GM18498 (cell line): ENCODE data around the gene KDM5A.
"Not testable (repeated sequence)": the region's sequence is repeated elsewhere in the genome, so short reads cannot be mapped to it uniquely, and the experiment has no call there.

Experiments used
- ATAC-seq: cut with Tn5 transposase; IDR thresholded peaks from one replicate; pipeline ENCODE4 v1.9.1; 2021; ENCODE audit warnings: mild to moderate bottlenecking, moderate library complexity; ENCODE audit not compliant: unreplicated experiment

The KDM5A gene

GRCh38 chr12:389142-390096 is at the start of gene KDM5A:
KDM5A (minus strand) TSS chr12:389320; CDS start chr12:389091, 229 bp downstream.
- ATAC-seq = peak; percentile 90

DNA sequence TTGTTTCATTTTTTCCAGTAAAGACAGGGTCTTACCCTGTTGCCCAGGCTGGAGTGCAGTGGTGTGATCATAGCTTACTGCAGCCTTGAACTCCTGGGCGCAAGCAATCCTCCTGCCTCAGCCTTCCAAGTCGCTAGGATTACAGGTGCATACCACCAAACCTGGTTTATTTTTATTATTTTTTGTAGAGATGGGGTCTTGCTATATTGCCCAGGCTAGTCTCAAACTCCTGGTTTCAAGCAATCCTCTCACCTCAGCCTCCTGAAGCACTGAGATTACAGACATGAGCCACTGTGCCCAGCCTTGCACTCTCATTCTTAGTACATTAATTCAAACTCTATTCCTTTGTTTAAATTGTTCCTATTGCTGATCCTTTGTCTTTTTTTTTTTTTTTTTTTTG is 46.6 kb upstream of the KDM5A start:
- not testable (repeated sequence) for ATAC-seq

DNA sequence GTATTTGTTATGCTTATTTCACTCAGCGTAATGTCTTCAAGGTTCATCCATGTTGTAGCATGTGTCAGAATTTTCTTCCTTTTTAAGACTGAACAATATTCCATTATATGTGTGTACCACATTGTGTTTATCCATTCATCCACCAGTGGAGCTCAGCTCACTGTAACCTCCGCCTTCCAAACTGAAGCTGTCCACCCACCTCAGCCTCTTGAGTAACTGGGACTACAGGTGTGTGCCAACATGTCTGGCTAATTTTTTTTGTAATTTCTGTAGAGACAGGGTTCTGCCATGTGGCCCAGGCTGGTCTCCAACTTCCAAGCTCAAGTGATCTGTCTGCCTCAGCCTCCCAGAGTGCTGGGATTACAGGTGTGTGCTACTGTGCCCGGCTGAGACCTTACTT is 33.4 kb upstream of the KDM5A start:
- ATAC-seq = no peak

DNA sequence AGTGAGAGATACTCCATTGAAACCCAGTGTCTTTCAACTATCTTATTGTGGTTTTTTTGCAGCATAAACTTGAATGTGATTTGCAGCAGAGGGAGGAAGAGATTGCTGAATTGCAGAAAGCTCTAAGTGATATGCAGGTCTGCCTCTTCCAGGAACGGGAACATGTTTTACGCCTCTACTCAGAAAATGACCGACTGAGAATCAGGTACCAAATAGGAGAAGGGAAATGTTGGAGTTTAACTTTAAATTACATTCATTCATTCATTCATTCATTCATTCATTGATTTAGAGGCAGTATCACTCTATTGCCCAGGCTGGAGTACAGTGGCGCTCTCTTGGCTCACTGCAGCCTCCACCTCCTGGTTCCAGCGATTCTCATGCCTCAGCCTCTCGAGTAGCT is 29.3 kb upstream of the KDM5A start:
- no peak for ATAC-seq

DNA sequence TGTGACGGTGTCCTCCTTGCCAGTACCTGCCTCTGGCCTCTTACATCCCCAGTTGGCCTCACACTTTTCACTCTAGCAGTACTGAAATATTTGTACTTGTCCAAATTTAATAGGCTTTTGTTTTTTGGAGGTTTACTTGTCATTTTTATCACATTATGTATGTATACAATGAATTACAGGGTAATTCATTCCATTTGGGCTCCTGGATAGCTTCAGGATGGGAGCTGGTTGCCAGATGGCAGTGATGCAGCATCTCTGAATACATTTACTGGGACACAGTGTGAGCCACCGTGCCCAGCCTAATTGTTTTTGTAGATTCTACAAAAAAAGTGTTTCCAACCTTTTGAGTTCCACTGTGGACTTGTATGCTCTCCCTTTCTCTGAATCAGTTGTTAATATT is 25.7 kb upstream of the KDM5A start:
- no peak for ATAC-seq

DNA sequence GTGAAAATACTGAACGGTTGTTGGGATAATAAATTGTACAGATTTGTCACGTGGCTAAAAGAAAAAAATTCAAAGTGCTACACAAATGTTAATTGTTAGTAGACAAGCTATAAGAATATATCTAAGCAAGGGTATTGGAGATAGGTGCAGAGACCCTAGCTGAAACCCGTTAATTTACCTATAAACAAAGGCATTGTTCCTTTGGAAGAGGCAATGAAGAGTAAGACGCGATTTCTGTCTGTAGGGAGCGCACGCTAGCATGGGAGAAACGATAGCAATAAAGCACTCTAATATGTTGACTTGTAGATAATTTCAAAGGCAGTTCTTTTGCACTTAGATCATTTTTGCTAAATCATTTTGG is 12.9 kb upstream of the KDM5A start:
- no peak for ATAC-seq

- ATAC-seq = peak; percentile 99
Observed at GRCh38 chr12:401235-402028, 12.3 kb upstream of the KDM5A start, which contains the start of gene CCDC77. CCDC77 (plus strand) TSS chr12:401644; CDS start chr12:409384, 7,740 bp downstream.

DNA sequence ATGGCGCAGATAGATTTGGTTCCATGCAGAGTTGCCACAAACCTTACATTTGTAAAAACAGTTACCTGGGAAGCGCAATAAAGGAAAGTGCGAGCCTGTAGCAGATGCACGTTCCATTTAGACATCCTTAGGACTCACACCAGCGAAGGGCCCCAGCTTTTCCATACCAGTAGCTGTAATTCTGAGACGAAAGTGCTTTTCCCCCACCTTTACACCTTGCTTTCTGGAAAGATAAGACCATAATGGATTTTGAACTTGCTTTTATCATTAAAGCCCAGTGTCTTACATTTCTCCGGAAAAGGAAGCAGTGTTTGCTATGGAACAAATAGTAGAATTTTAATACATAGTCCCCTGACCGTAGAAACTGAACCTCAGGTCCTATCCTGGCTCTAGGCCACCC is 11.7 kb upstream of the KDM5A start:
- ATAC-seq = no peak

- peak; percentile 37 for ATAC-seq
Observed at GRCh38 chr12:388541-389141, 479 bp downstream of the KDM5A start.

DNA sequence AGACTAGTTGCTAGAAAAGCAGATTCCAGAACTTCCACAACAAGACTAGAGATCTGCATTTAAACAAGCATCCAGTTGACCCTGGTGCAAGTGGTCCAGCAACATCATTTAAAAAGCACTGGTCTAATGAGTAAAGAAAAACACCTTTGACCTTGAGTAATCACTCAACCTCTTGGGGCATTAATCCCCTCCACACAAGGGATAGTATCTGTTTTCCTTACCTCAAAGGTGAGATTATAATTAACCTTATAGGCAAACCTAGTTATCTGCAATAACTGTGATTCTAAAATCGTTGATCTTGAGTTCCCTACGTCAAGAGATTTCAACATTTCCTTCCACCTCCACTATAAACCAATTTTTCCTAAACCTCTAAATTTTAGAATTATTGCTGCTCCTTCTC is 1.1 kb downstream of the KDM5A start:
- ATAC-seq = no peak

DNA sequence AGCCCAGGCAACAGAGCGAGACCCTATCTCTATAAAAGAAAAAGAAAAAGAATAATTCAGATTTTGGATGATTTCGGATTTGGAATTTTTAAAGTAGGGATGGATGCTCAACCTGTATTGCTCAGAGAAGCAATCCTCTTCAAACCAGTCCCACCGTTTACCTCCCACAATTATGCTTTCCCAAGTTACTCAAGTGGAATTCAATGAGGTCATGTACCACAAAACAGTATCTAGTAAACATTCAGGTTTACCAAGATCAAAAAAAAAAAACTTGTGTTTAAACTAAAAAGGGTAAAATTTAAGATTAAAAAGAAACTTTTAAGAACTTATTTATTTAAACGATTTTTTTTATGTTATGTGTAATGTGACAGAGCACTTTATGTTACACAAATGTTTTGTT is 2.5 kb downstream of the KDM5A start:
- no peak for ATAC-seq

GRCh38 chr12:370739-371485 is 18.2 kb downstream of the KDM5A start:
- ATAC-seq = not testable (repeated sequence)

DNA sequence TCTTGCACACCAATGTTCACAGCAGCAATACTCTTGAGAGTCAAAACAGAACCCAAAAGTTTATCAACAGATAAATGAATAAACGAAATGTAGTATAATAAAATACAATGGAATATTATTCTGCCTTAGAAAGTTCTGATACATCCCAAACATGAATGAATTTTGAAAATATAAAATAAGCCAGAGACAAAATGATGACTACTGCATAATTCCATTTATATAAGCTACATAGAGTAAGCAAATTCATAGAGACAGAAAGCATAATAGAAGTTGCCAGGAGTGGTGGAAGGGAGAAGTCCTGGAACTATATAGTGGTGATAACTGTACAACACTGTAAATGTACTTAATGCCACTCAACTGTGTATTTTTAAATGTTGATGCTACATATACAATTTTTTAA is 21.1 kb downstream of the KDM5A start:
- ATAC-seq = no peak

DNA sequence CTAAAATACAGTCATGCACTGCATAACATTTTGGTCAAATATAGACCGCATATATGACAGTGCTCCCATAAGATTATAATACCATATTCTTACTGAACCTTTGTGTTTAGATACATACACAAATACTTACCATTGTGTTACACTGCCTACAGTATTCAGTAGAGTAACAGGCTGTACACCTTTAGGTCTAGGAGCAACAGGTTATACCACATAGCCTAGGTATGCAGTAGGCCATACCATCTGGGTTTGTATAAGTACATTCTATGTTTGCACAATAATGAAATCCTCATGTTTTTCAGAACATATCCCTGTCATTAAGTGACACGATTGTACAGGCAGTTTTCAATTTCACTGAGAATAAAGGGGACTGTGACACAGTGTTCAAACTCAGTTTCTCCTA is 22.3 kb downstream of the KDM5A start:
- ATAC-seq = no peak

GRCh38 chr12:359091-359490 is 30.0 kb downstream of the KDM5A start:
- ATAC-seq = no peak

- ATAC-seq = no peak
Observed at GRCh38 chr12:356276-356988, 32.7 kb downstream of the KDM5A start.

- ATAC-seq = not testable (repeated sequence)
Observed at GRCh38 chr12:351197-351596, 37.9 kb downstream of the KDM5A start.

GRCh38 chr12:349625-350024 is 39.5 kb downstream of the KDM5A start:
- not testable (repeated sequence) for ATAC-seq

DNA sequence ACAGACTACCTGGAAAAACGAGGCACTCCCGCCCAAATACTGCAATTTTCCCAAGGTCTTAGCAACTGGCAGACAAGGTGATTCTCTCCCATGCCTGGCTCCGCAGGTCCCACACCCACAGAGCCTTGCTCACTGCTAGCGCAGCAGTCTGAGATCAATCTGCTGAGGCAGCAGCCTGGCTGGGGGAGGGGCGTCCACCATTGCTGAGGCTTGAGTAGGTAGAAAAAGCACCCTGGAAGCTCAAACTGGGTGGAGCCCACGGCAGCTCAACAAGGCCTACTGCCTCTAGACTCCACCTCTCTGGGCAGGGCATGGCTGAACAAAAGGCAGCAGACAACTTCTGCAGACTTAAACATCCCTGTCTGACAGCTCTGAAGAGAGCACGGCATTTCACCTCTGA is 46.1 kb downstream of the KDM5A start:
- ATAC-seq = not testable (repeated sequence)

DNA sequence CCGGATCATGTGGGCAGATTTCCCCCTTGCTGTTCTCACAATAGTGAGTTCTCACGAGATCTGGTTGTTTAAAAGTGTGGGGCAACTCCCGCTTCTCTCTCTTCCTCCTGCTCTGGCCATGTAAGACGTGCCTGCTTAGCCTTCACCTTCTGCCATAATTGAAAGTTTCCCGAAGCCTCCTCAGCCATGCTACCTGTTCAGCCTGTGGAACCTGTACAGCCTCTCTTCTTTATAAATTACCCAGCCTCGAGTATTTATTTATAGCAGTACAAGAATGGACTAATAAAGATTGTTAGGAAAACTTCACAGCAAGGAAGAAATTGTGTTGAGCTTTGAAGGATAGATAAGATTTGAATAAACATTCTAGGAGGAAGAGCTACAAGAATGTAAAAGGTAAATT is 52.1 kb downstream of the KDM5A start:
- no peak for ATAC-seq
